ENCODE results near the gene NCKAP5.

Gene NCKAP5

DNA sequence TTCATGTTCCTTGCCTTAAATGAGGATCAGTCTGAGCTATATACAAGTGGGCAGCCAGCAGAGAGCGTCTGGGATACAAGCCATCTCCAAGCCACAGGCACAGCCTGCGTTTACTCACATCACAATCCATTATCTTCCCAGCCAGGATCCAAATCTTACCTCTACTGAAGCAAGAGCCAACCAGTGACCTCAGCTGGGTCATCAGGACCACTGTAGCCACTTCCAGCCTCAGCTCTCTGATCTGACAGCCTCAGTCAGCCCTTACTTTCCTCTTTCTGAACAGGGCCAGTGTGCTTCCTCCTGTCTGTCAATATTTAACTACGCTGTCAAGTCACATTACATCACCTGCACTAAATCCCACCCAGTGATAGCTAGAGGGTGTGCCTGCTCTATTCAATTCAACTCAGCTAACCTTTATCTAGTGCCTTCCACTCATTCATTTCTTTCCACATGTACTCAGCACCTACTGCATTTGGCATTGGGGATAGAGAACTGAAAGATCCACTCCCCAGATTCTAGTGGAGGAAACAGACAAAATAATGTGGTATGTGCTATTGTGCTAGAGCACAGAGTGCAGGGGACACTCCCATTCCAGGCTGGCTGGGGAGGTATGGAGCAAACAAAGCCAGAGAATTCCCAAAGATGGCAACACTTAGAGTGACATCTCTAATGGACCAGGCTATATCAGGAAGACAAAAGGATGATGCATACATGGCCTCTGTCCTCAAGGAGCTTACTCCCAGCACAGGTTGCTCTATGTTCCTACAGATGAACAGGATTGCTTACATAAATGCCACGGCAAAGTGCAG, 146.5 kb downstream of the NCKAP5 start:
- DNase-seq (ENCODE audit: low read depth) = no peak

DNA sequence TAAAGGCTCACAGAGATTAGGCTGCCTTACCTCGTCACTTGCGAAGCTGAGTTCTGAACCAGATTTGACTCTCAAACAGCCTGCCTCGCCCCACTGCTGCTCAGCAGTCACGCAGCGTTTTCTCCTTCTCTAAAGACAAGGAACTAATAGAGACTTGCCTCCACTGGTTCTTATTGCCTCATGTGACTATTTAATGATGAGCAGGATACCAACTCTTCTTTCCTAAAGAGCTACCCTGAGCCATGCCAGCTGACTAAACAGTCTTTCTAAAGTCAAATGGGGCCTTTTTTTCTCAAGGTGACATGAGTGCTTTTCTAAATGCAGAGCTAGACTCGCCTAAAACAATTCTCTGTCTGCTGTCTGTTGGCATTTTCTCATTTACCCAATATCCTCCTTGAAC, 147.5 kb downstream of the NCKAP5 start:
- no peak for DNase-seq (ENCODE audit: low read depth)

DNA sequence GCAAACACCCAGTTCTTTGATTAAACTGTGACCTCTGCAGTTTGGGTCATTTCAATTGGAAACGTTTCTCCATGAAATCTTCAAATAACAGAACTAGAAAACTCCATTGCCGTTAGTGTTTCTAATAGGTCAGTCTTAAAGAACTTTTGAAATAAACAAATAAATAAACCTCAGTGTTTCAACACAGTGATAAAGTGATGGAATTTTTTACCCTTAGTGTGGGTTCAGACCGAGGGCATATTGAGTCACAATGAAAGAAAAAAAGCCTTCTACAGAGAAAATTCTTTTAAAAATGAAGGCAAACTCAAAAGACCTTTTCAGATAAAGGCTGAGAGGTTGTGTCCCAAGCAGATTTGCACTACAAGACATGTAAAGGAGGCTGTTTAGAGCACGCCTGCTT, 149.6 kb downstream of the NCKAP5 start:
- DNase-seq (ENCODE audit: low read depth) = no peak

DNA sequence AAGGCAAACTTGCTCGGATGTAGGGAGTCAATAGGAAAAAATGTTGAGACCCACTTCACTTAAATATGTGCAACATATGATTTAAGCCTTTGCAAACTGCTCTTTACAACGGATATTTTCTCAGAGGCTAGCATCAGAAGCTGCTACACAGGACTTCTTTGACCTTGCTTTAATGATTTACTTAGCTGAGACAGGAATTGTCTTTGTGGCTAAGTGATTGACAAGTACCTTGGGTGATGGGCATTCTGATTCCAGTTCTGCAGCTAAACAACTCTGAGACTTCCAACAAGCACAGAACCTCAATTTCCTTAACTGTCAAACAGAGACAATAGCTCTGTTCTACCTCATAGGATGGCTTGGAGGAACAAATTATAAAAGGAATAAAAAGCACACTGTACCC, 150.2 kb downstream of the NCKAP5 start:
- no peak for DNase-seq (ENCODE audit: low read depth)

DNA sequence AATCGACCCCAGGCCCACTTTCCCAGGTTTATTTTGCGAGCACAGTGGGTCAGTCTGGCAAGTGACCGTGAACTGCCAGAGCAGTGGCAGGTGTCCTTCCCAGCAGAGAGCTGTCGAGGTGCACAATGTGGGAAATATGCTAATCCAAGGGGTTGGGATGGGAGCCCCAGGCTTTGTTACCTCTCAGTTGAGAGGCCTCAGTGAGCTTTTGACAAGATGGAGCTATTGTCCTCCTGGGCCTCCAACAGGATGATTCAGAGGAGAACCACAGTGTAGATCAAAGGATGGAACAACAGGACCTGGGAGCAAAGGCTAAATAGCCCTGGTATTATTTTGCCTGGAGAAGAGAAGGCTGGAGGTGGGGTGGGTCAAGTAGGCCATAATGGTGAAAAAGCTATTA, 150.8 kb downstream of the NCKAP5 start:
- no peak for DNase-seq (ENCODE audit: low read depth)

DNA sequence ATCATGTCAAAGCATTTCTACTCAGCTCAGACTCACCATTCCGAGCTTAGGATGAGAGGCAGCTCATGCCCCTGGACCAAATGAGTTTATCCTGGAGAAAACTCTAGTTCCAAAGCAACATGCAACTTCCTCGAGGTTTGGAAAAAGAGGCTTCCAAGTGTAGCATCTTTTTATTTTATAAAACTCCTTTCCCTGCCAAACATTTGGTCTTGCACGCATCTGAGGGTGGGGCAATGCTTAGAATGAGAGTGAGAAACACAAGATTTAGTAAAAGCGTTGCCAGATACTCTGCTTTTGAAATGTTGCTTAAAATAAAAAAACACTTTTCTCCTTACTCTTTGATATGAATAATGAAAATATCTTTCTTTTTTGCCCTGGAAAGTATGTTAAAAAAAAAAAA, 151.5 kb downstream of the NCKAP5 start:
- DNase-seq (ENCODE audit: low read depth) = no peak

DNA sequence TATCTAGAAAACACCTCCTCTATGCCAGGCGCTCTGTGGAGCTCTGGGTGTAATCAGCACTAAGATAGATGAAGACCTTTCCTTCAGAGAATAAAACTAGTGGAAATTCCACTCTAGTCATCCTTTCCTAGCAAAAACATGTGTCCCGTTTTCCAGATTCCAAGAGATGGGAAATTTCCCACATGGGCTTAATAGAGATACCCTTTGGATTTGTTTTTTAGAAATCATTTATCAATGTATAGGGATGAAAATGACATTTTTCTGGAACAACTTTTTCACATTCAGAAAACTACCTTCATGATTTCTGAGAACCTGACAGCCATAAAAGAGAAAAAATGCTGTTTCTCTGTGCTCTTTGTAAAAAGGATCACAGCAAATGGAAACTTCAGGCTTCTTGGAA, 152.1 kb downstream of the NCKAP5 start:
- DNase-seq (ENCODE audit: low read depth) = no peak

DNA sequence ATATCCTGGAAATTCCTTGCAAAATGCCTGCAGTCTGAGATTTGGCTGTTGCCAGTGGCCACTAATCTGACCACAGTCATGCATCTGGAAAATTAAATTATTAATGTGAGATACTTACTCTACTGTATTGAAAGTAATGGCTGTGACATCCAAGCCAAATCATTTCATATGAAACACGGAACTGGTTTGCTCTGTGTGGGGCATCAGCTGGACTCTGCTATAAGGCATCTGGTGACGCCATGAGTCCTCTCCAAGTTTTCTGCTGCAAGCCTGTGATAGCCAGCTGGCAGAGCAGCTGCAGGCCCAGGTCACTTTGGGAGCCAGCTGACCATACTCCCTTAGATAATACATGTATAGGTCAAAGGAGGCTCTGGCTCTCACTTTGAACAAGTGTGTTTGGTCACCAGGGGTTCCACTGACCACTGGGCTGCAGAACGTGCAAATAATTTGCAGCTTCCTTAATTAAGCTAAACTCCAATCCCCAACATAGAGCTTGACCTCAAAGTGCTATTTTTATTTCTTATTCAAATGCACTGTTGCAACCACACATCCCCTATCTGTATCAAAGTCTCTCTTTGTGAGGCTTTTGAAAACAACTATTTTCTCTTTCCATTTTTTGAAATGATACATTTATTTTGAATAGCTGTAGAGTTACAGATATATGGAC, 152.9 kb downstream of the NCKAP5 start:
- DNase-seq (ENCODE audit: low read depth) = no peak

DNA sequence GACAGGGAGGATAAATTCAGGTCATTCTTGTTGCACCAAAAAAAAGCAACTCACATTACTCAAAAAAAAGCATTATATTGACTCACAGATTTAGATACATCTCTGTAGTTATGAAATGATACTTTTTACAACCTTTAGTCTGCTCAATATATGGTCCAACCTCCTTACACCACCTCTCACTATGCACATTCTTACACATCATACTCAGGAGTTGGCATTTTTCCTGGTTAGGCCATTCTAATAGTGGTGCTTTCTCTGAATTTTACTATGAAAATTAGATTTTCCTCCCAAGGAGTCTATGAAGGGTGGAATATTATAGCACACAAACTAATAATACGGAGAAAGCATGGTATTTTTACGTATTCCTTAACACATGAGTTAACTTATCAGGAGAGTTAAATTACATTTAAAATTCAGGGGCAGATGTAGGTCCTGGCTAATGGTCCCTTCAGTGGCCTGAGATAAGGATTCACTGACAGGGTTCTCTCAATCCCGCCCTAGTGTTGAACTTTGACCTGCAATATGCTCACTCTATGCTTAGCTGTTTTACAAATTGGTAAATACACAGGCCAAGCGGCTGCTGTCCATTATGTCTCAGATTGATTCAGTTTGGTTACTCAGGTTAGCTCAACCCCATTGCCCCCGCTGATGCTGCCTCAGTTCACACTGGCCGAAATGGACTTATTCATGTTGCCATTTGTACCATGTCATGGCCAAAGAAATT, 153.6 kb downstream of the NCKAP5 start:
- no peak for DNase-seq (ENCODE audit: low read depth)

DNA sequence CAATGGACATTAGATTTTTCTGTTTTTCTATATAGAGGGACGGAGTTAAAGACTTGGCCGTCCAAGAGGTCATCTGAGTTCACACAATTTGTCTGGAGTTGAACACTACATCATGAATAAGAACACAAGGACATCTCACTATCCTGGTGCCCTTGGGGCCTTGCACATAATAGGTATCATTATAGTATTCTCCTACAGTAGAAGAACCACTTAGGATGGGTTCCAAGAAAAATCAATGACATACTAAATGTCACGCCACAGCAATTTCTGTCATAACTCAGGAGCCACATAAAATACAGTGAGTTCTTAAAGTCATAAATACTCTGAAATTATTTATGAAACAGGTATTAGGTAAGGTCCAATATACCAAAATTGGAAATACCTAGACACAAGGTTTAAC, 154.4 kb downstream of the NCKAP5 start:
- DNase-seq (ENCODE audit: low read depth) = no peak

DNA sequence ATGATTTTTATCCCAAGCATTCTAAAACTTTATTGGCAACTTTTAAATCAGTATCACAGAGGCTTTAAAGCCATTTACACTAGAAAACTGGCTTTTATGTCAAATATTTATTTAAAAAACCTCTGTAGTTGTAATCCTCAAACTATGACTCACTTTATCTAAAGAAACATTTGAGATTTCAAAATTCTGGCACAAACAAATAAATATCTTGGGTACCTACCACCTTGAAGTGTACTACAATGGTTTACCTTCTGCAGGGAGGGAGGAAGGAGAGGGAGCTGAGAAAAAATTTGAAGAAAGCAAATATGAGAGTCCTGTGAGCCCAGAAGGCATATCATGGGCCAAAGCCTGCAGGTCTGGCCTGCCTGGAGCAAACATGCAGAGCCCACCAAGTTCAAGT, 155.6 kb downstream of the NCKAP5 start:
- no peak for DNase-seq (ENCODE audit: low read depth)

DNA sequence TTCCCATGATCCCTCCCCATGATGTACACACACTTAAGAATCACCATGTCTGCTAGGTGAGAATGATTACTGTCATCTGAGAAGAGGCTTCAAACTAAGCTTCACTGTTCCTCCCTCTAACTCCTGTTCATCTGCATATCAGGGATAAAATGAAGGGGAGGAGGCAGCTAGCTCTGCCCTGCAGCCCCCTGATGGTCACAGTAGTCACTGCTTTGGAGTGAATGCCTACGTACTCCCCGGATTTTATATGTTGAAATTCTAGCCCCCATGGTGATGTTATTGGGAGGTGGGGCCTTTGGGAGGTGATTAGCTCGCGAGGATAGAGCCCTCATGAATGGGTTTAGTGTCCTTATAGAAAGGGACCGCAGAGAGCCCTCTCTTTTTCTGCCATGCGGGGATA, 156.4 kb downstream of the NCKAP5 start:
- no peak for DNase-seq (ENCODE audit: low read depth)

DNA sequence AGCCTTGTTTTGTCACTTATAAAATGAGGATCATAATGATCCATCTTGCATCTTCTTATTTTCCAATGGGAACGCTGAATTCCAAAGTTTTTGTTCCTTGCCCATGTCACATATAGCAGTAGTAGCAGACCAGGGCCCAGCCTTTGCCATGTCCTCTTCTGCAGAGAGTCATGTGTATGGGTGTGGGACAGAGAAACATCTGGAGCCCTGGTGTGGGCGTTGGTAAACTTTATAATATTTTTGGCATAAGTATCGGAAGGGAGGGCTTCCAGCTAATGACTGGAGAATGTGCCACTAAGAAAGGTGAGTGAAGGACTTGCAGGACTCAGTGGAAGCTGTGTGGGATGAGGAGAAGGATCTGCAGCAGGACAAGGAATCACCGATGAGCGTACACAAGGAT, 157.2 kb downstream of the NCKAP5 start:
- DNase-seq (ENCODE audit: low read depth) = no peak

DNA sequence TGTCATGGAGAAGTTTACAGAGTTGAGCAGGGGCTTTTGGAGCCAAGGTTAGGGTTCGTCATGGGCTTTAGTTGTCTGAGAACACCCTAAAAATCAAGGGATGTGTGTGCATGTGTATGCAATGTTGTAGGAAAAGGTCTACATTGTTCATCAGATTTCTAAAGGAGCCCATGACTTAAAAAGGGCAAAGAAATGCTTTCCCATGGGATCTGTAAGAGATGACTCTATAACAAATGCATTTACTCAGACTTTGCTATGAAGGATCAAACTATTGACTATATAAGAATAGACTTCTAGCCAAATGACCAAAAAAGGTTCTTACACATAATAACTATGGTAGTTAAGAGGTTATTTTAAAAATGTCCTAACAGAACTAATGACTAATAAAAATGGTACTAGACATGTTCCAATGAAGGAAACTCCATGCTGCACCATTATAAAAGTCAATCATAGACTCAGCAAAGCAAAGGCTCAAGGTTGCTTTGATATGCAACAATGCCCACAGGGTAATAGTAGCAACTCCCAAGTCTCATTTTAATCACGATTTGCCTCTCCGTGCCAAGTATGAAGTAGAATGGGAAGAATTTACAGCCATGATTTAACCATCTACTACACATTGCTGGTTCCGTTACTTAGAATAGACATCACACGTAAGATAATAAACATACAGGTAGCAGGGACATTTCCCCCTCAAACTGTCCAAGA, 158.5 kb downstream of the NCKAP5 start:
- DNase-seq (ENCODE audit: low read depth) = no peak

DNA sequence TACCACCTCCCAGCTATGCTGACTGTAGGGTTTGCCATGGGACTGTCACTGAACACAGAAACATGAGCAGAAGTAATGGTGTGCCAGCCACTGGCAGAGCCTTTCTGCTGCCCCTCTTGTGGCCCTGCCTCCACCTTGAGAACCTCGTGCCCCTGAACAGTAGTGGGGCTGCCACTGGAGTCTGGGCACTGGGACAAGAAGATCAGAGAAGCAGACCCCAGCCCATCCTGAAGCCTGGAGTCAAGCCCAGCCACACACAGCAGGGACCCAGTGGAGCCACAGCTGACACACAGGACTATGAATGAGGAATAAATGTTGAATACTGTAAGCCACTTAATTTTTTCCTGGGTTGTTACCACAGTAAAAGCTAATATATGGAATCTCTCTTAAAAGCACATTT, 159.6 kb downstream of the NCKAP5 start:
- DNase-seq (ENCODE audit: low read depth) = no peak

DNA sequence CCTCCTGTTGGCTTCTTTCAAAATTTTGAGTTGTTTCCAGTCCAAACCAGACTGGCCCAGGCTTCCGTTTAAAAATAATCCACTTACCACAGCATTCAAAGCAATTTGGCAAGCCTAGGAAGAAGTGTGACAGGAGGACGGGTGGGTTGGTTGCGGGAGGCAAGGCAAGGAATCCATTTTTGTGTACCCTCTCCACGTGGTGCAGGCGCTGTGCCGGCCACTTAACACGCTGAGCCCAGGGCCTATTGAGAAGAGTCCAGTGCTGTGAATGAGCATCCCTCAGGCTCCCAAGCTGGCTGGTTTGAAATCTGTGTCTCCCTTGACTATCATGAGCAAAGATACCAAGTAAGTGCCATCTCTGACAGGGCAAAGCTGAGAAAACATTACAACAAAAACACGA, 160.9 kb downstream of the NCKAP5 start:
- DNase-seq (ENCODE audit: low read depth) = no peak

DNA sequence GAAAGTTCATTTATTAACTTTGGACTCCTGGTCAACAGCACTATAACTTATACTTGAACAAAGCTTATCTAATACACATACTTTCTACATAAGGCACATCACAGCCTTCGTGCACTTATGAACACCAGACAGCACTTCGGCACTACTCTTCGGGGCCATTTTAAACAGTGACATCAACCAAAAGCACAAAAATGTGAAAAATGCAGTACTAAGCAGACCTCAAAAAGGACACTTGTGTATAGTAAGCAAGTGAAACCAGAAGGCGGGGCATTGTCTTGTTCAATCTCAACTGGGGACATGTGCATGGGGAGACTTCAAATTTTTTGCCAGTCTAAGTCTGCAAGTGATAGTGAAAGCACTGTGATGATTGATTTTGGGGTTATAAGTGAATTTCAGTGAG, 163.0 kb downstream of the NCKAP5 start:
- DNase-seq (ENCODE audit: low read depth) = no peak

DNA sequence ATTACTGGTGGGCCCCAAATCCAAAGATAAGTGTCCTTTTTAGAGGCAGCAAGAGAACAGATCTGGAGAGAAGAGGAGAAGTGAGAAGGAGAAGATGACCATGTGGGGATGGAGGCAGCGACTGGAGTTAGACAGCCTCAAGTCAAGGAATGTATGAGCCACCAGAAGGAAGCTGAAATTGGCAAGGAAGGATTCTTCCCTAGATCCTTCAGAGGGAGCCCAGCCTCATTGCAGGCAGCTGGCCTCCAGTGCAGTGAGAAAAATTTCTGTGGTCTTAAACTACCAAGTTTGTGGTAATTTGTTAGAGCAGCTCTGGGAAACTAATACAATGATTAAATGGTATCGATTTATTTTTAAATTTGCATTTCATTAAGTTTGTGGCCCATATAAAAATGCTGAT, 167.9 kb downstream of the NCKAP5 start:
- DNase-seq (ENCODE audit: low read depth) = no peak

DNA sequence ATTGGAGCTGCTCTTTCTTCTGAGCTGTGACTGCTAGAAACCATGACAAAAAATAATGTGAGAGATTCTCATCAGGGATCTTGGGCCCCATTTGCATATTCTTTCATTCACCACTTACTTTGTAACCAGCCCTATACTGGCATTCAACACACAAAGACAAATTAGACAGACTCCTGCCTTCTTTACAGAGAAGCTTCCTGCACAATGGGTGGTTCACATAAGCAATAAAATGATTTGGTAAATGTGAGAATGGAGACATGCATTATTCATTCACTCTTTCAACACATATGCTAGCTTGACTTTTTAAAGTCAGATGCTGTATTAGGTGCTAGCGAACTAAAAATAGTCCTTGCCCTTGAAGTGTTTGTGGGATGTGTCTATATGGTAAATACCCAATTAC, 174.4 kb downstream of the NCKAP5 start:
- no peak for DNase-seq (ENCODE audit: low read depth)

DNA sequence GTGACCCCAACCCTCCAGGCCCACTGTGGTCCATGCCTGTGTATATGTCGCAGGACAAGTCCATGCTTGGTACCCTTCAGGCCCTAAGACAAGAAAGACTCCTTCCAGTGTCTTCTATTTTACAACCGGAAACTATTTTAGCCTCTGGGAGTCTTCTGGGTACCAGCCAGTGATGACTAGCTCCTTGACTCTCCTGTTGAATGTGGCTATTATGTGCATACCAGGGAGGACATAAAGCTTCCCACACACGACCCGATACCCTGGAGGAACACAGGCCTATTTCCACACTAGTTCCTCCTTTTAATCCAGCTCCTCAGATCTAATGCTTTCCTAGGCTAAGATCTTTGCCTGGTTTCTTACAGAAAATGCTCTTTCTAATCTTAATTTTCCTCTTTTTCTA, 178.1 kb downstream of the NCKAP5 start:
- no peak for DNase-seq (ENCODE audit: low read depth)

DNA sequence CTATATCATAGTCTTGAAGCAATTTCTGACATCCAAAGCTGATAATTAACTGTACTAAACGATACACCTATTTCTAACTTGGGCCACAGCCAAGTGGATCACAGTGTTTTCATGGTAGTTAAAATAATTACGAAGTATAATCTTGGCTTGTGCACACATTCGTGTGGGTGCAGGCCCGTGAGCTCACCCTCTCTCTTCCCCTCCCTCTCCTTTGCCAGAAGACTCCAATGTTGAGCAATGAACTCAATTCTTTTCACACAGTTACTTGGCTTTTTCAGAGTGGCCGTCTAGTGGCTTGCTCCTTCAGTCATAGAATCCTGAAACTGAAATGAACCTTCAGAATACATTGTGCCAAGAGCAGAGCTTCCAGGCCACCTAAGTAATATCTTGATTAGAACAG, 178.7 kb downstream of the NCKAP5 start:
- DNase-seq (ENCODE audit: low read depth) = no peak

DNA sequence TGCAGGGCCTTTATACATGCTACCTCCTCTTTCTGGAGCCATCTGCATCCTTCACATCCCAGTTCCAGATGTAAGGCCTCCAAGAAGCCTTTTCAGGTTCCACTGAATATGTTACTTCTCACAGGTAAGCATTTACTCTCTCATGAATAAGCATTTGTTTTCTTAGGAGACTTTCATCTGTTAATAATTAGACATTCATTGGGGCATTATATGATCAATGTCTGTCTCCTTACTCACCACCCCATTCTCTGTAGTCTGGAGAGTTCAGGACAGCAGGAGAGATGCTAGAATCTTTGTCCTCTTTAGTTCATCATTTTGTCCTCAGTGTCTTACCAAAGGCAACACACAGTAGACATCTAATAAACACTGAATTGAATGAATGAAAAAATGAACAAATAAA, 185.7 kb downstream of the NCKAP5 start:
- DNase-seq (ENCODE audit: low read depth) = no peak

DNA sequence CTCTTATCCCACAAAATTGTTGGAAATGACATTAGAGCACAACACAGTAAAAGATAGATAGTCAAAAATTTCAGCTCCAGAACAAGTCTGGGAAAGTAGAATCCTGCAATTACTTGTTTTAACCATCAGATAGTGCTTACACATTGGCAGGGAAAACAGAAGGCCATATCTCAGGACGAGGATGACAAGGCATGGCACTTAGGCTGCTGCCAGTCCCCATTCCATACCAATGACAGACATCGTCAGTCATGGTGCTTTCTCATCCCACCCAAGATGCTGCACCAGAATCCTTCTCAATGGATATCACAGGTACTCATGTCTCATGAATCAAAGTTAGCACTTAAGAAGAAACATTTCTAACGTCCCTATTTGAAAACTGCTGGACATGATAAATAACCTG, 187.3 kb downstream of the NCKAP5 start:
- DNase-seq (ENCODE audit: low read depth) = no peak
